Uterus (tissue), 2 donors: ENCODE data around the gene COL28A1.

Experiments
- CTCF ChIP-seq, 4 experiments: fragments of 200-600 bp in 2 of 4; fragments of 450-650 bp in 2 of 4; sonication (generic) in 2 of 4; IDR thresholded peaks; one replicate each; pipeline ENCODE4 v1.5.1; 2016 to 2019; ENCODE audit warnings: antibody characterized with exemption in 4 of 4, mild to moderate bottlenecking in 2 of 4, moderate library complexity in 1 of 4
- POLR2A ChIP-seq, 2 donors: fragments of 450-650 bp; IDR thresholded peaks; one replicate each; pipeline ENCODE4 v1.6.1; 2016; ENCODE audit warnings: antibody characterized with exemption in 2 of 2, mild to moderate bottlenecking in 1 of 2, moderate library complexity in 1 of 2

- TF ChIP-seq CTCF (IDR thresholded peaks at IDR 0.05) (no peak), POLR2A (IDR thresholded peaks at IDR 0.05) (no peak)
Observed at GRCh38 chr7:7414791-7415603, 120.7 kb downstream of the COL28A1 start.
